ENCODE measurements around the gene CTSW. TPM values are rescaled to one million over a fixed set of nuclear protein-coding genes. Genes with fewer than 3 reads are reported as not detected.

CTSW gene
- total RNA-seq, 2 experiments from 2014 or later, result 20.6 to 21.6 TPM

- H3K27me3 ChIP-seq (ENCODE audit: control insufficient read depth in 1 of 2, insufficient read depth in 2 of 2, low read length in 2 of 2), result no peaks in the 10 kb centered on the region
- H3K4me1 Mint-ChIP-seq (ENCODE audit: low read depth), result peaks cover 38% of the 10 kb centered on the region
- H3K9me3 ChIP-seq (ENCODE audit: control insufficient read depth in 1 of 2, insufficient read depth in 1 of 2, low read length in 2 of 2), result peaks cover 7 to 23% of the 10 kb centered on the region in 2 experiments
- ATAC-seq (ENCODE audit: poor library complexity), result no peak
- H3K27ac Mint-ChIP-seq, result peak overlapping the region; percentile 58
- H3K36me3 Mint-ChIP-seq (ENCODE audit: low read depth), result peaks cover 69% of the 10 kb centered on the region
- TF ChIP-seq CTCF (IDR thresholded peaks at IDR 0.05), result no peak
- no peak for DNase-seq
- no peak overlapping the region for H3K4me3 ChIP-seq (ENCODE audit: low read length)
- POLR2A ChIA-PET, result interaction anchor here (1.7 kb wide), 1 partner anchor 36 kb away, joined by 4 read pairs; the partner anchor contains the start of gene CCDC85B
- peak overlapping the region; percentile 72 for H3K4me3 Mint-ChIP-seq
- intact Hi-C loops (cut with DNase I, micrococcal nuclease), result loop anchor here in 1 of 2 experiments (10.0 kb wide), 1 partner anchor 431 kb away; the partner anchor contains the start of gene YIF1A
- no peaks in the 10 kb centered on the region for H3K27me3 Mint-ChIP-seq
- CTCF ChIA-PET, result no interaction called here
- peaks cover 58% of the 10 kb centered on the region for H3K36me3 ChIP-seq (ENCODE audit: insufficient read depth, low read length)
- no peak overlapping the region for H3K27ac ChIP-seq (ENCODE audit: low read depth in 1 of 2, low read length in 2 of 2)
- no peaks in the 10 kb centered on the region for H3K9me3 Mint-ChIP-seq
- peaks cover 49% of the 10 kb centered on the region for H3K4me1 ChIP-seq (ENCODE audit: insufficient read depth, low read length)
Observed at GRCh38 chr11:65854161-65854592, 25.5 kb upstream of the CTSW start.

GRCh38 chr11:65854852-65855837, 24.5 kb upstream of the CTSW start:
- Histone ChIP-seq H3K4me3 (ENCODE audit: low read length) (no peak overlapping the region), H3K27me3 (ENCODE audit: control insufficient read depth in 1 of 2, insufficient read depth in 2 of 2, low read length in 2 of 2) (no peaks in the 10 kb centered on the region), H3K9me3 (ENCODE audit: control insufficient read depth in 1 of 2, insufficient read depth in 1 of 2, low read length in 2 of 2) (peaks cover 7 to 23% of the 10 kb centered on the region in 2 experiments), H3K4me1 (ENCODE audit: insufficient read depth, low read length) (peaks cover 58% of the 10 kb centered on the region), H3K36me3 (ENCODE audit: insufficient read depth, low read length) (peaks cover 58% of the 10 kb centered on the region), H3K27ac (ENCODE audit: low read depth in 1 of 2, low read length in 2 of 2) (peak overlapping the region in 1 of 2 donors; percentile 16)
- H3K27me3 Mint-ChIP-seq, result no peaks in the 10 kb centered on the region
- DNase-seq (peak in 2 of 14 experiments; percentile 27 to 28), ATAC-seq (ENCODE audit: poor library complexity) (no peak)
- ChIA-PET CTCF (no interaction called here), POLR2A (no interaction called here)
- TF ChIP-seq CTCF (IDR thresholded peaks at IDR 0.05), result no peak
- peaks cover 78% of the 10 kb centered on the region for H3K36me3 Mint-ChIP-seq (ENCODE audit: low read depth)
- peak overlapping the region; percentile 84 for H3K4me3 Mint-ChIP-seq
- peaks cover 43% of the 10 kb centered on the region for H3K4me1 Mint-ChIP-seq (ENCODE audit: low read depth)
- H3K9me3 Mint-ChIP-seq, result no peaks in the 10 kb centered on the region
- intact Hi-C loops (cut with DNase I, micrococcal nuclease), result loop anchor here in 1 of 2 experiments (5.0 to 10.0 kb wide), 2 partner anchors 238 to 430 kb away; partner anchors contain the start of genes PCNX3 and YIF1A
- H3K27ac Mint-ChIP-seq, result peak overlapping the region; percentile 94

GRCh38 chr11:65855927-65856363, 23.7 kb upstream of the CTSW start:
- H3K4me3 ChIP-seq (ENCODE audit: low read length), result peak overlapping the region; percentile 90
- TF ChIP-seq CTCF (IDR thresholded peaks at IDR 0.05), result no peak
- CTCF ChIA-PET, result no interaction called here
- H3K4me1 ChIP-seq (ENCODE audit: insufficient read depth, low read length), result peaks cover 62% of the 10 kb centered on the region
- Mint-ChIP-seq H3K4me1 (ENCODE audit: low read depth) (peaks cover 48% of the 10 kb centered on the region), H3K36me3 (ENCODE audit: low read depth) (peaks cover 85% of the 10 kb centered on the region), H3K9me3 (no peaks in the 10 kb centered on the region), H3K27me3 (no peaks in the 10 kb centered on the region), H3K27ac (peak overlapping the region; percentile 94), H3K4me3 (peak overlapping the region; percentile 84)
- DNase-seq (peak in 2 of 14 experiments; percentile 23 to 31), ATAC-seq (ENCODE audit: poor library complexity) (no peak)
- intact Hi-C loops (cut with DNase I, micrococcal nuclease), result loop anchor here in 1 of 2 experiments (1.0 to 10.0 kb wide), 4 partner anchors 23 to 429 kb away; partner anchors contain the start of genes C11orf68, DRAP1, PCNX3 and SNX32
- POLR2A ChIA-PET, result interaction anchor here (1.1 kb wide), 1 partner anchor 34 kb away, joined by 4 read pairs; the partner anchor contains the start of gene CCDC85B
- H3K27me3 ChIP-seq (ENCODE audit: control insufficient read depth in 1 of 2, insufficient read depth in 2 of 2, low read length in 2 of 2), result no peaks in the 10 kb centered on the region
- peaks cover 6 to 21% of the 10 kb centered on the region in 2 experiments for H3K9me3 ChIP-seq (ENCODE audit: control insufficient read depth in 1 of 2, insufficient read depth in 1 of 2, low read length in 2 of 2)
- peak overlapping the region; percentile 52 to 64 for H3K27ac ChIP-seq (ENCODE audit: low read depth in 1 of 2, low read length in 2 of 2)
- H3K36me3 ChIP-seq (ENCODE audit: insufficient read depth, low read length), result peaks cover 57% of the 10 kb centered on the region

Measured in CD4-positive, alpha-beta T cell (primary cell).